Activated effector memory CD4-positive, alpha-beta T cell treated with anti-CD3 and anti-CD28 coated beads, Interleukin-2, amount 50 U/mL, for 16 hours (primary cell): Measurements from ENCODE around the gene TBC1D9B.

Source experiments
- DNase-seq: peaks from one replicate; pipeline ENCODE4 v3.0.0-alpha.2; 2020

Gene TBC1D9B

DNA sequence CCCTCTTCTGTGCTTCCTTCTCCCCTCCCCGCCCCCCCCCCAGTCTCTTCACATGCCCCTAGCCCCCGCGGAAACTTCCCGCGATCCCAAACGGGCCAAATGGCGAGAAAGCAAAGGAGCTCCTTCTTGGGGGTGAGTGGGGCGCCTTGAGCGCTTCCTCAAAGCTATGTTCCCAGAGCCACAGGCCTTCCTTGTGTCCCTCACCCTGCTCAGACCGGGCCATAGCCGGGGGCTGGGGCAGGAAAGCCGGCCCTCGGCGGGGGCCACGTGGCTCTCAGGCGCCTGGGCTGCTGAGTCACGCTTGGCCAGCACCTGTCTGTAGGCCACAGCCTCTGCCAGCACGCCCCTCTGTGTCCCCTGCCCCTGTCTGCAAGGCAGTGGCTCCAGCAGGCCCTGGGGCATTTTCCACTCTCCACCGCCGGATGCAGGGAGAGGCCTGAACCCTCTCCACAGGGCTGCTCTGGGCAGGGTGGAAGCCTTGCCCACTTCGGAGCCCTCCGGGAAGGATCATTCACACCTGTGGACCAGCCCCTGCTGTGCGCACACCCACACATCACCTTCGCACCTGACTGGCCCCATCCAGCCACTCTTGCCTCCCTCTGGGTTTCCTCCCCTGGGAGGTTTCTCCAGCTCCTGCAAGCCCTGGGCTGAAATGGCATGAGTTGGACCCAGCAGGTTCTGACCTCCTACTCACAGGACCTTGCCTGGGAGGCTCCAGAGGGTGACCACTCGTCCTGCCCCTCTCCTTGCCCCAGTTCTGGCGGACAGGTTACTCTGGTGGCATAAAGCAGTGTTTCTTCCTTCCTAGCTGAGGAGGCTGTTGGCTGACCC, 88.2 kb downstream of the TBC1D9B start:
- peak; percentile 83 for DNase-seq

DNA sequence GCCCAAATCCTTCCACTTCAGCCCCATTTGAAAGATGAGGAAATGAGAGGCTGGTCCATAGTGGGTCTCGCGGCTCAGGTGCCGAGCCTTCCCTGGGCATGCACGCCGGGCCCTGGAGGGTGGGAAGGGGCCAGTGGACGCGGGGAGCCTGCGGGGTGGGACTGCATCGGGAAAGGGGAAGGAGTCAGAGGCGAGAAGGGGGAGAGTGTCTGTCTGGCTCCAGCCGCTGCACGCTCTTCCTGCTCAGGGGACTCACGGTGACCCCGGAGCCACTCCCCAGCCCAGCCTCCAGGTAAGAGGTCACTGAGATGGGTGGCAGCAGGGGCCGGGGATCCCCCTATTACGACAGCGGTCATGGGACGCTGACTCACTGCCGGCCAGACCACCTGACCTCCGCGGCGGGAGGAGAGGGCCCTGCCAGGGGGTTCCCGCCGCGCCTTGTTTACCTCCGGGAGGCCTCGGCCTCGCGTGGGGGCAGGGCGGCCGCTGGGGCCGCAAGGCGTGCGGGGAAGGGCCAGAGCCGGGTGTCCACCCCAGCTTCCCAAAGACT, 88.9 kb downstream of the TBC1D9B start:
- DNase-seq, result peak; percentile 96

DNA sequence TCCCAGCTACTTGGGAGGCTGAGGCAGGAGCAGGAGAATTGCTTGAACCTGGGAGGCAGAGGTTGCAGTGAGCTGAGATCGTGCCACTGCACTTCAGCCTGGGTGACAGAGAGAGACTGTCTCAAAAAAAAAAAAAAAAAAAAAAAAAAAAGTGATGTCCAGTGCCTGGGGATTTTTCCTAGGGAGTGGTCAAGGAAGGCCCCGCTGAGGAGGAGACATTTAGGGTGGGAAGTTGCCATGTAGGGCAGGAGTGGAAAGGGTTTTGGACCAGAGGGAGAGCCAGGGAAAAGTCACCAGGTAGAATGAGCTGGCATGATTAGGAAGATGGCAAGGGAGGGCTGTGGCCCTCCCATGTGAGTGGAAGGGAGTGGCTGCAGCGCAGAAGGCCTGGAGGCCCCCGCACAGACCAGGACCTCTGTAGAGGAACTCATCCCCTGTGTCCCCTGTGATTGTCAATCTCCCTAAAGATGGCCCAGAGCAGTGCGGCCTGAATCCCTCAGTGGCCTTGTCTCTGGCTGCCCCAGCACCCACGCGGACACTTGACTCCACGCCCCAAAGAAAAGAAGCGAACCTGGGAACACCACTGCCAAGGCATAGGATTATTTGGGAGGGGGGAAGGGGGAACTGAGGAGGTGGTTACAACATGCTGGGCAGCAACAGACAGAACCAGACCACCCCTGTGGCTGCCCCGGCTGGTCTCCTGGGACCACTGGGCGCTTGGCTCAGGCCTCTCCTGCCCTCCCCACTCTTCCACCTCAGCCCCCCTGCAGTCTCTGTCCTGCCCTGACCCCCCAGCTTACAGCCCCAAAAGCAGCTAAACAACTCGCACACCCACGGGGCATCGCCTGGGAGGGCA, 89.6 kb downstream of the TBC1D9B start:
- no peak for DNase-seq

DNA sequence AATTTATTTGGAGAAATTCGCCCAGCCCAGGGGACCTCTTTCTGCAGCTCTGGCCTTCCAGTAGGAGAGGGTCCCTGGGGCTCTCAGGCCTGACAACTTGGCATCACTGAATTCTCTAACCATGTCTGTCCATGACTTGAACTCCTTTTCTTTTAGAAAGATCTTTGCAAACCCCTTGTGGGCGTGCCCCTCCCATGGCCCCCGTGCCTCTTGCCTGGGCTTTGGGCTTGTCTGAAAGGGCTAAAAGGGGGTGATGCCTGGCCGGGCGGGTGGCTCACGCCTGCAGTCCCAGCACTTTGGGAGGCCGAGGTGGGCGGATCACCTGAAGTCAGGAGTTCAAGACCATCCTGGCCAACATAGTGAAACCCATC, 90.2 kb downstream of the TBC1D9B start:
- no peak for DNase-seq

DNA sequence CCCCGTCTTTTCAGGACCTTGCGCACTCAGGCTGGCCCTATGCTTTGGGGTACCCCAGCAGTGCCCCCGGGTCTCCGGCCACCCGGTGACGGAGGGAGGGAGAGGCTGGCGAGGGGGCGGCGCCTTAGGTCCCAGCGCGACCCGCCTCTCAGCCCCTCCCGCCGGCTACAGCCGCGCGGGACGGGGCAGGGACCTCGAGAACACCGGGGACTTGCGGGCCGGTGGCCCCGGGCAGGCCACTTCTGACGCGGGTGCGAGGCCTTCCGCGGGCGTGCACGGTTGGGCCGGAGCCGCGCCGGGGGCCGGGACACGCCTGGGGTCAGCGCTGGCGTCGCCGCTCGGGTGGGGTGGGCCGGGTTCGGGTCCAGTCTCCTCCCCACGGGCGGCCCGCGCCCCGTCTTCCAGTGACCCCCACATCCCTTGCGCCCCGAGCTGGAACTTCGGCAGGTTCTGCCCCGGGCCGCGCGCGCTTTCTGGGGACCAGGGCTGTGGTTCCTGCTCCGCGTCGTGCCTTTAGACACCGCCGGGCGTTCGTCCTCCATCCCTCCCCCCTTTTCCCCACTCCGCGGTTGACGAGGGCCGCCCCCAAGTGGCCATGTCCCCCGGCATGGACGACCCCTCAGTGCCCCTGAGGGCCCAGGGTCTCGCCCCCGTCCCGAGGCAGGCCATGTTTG, 90.8 kb downstream of the TBC1D9B start:
- no peak for DNase-seq

DNA sequence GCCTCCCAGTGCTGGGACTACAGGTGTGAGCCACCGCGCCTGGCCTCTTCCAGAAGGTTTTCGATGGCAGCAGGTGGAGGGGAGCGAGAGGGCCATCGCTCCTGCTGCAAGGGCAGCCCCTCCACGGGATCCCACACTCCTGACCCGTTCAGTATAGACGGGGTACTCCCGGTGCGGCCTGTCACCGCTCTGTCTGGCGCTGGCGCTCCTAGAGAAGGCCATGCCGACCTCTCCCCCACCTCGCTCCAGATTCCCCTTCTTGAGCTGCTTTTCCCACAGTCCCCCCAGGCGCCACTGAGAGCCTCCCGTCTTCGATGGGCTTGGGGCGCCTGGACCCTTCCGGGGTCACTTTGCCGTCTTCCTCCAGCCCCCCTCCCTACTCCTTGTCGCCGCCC, 91.3 kb downstream of the TBC1D9B start:
- DNase-seq, result no peak

DNA sequence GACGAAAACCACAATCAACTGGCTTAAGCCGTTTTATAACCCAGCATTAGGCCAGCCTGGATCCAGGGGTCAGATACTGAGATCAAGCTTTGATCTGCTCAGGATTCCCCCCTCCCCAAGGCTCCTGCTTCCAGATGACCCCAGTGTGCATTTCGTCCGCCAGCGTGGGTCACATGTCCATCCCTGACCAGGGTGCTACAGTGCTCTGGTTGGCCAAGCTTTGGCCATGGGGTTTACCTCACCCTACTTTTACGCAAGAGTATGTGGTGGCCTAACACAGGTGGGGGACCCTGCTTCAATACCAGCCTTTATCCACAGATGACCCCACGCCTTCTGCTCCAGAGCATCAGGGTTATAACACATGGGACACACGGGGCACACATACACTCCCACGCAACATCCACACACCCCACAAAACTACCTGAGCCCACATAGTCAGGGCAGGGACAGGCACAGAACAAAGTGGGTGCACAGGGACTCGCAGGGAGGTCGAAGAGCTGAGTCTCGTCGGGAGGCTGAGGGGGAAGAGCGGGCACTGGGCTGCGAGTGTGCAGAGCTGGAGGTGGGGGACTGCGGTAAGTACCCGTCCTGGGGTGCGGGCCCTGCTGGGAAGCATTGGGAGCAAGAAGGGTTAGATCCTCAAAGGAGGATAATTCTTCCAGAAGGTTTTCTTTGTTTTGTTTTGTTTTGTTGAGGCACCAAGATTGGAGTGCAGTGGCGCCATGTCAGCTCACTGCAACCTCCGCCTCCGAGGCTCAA, 92.0 kb downstream of the TBC1D9B start:
- DNase-seq, result no peak

DNA sequence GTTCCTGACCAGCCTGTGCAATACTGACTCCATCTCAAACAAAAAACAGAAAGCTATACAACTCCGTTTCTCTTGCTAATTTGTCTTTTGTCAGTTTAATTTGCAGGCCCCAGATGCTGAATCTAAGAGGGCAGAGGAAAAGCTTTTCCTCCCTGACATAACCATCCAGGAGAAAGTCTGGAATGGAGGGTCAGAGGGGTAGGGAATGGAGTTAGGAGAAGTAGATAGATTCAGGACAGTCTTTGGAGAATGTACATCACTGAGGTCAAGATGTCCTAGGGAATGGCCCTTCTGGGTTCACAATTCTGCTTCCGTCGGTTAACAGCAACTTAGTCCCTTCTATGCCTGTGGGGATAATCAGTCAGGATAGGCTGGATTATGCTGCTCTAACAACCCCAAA, 93.6 kb downstream of the TBC1D9B start:
- no peak for DNase-seq

DNA sequence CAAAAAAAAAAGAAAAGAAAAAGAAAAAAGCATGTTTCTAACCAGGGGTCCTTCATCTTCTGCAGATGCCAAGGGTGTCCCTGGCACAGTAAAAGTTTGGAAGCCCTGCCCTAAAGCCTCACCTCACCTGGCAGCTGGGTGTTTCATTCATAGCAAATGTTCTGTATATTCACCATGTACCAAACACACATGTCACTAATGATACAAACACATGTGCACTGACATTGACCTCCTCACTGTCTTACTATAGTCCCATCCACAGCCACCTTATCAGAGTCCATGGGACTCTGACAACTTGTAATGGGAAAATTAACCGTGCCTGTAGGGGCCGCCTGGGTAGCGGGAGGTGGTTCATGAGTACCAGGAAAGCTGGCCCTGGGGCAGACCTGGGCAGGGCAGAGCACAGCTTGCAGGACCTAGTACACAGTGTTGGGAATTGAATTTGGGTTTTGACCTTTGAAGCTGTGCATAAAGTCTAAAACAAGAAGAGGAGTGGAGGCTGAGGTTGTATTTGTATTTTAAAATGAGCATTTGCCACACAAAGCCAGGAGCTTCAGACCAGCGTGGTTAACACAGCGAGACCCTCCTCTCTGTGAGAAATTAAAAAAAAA, 94.6 kb downstream of the TBC1D9B start:
- DNase-seq, result no peak

DNA sequence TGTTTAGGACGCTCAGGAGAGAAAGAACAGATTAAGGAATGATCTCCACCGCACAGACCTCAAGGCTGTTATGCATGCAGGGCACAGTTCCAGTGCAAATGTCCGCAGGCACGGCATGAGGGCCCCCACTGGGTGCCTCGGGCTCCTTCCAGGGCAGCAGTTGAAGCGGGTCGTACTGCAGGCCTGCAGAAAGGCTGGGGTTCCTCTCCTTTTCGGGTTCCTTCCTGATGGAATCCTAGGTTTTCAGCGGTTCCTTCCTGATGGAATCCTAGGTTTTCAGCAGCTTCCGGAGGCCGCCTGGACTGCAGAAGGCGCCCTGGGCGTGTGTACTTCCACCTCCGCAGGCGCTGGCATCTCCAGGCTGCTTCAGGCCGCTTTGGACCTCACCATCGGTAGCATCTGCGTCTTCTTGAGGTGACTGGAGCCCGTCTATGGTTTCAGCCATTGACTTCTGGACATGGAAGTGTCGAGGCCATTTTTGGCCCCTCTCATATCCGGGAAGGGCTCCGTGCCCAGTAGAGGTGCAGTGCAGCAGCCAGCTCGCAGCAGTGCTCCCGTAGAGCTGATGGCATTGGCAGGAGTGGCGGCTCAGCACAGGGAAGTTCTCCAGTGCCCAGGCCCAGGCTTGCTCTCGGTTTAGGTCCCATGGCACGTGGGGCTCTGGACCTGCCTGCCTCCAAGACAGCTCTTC, 95.4 kb downstream of the TBC1D9B start:
- DNase-seq, result no peak
